H9 (cell line): ENCODE data around the gene DTNBP1. TPM values are rescaled to one million over a fixed set of nuclear protein-coding genes. Genes with fewer than 3 reads are reported as not detected.

Experiments used
- DNase-seq: peaks from one replicate; pipeline ENCODE4 v3.0.0-alpha.2; 2017
- H2AFZ ChIP-seq: one replicate; pipeline ENCODE4 v1.6.1; 2013; ENCODE audit warnings: mild to moderate bottlenecking, low read length, control low read depth, moderate library complexity
- H2AK5ac ChIP-seq: 2 replicates; pipeline ENCODE4 v1.6.1; 2013; ENCODE audit warnings: low read length, control low read depth, mixed read lengths; ENCODE audit not compliant: insufficient read length
- H2BK120ac ChIP-seq: one replicate; pipeline ENCODE4 v1.6.1; 2013; ENCODE audit warnings: low read depth, mild to moderate bottlenecking, low read length, control low read depth, inconsistent platforms; ENCODE audit not compliant: poor library complexity, severe bottlenecking
- H2BK12ac ChIP-seq: 2 replicates; pipeline ENCODE4 v1.6.1; 2013; ENCODE audit warnings: low read length, control low read depth, mixed read lengths, low read depth; ENCODE audit not compliant: insufficient read length
- H2BK15ac ChIP-seq: 2 replicates; pipeline ENCODE4 v1.6.1; 2013; ENCODE audit warnings: low read depth, low read length, control low read depth
- H2BK20ac ChIP-seq: one replicate; pipeline ENCODE4 v1.6.1; 2013; ENCODE audit warnings: low read depth, mild to moderate bottlenecking, low read length, control low read depth, inconsistent platforms; ENCODE audit not compliant: poor library complexity, severe bottlenecking
- H2BK5ac ChIP-seq: 2 replicates; pipeline ENCODE4 v1.6.1; 2013; ENCODE audit warnings: low read length, control low read depth, mixed read lengths; ENCODE audit not compliant: insufficient read length
- H3K14ac ChIP-seq: 2 replicates; pipeline ENCODE4 v1.6.1; 2013; ENCODE audit warnings: low read length, control low read depth; ENCODE audit not compliant: insufficient read depth
- H3K18ac ChIP-seq: 2 replicates; pipeline ENCODE4 v1.6.1; 2013; ENCODE audit warnings: low read depth, mild to moderate bottlenecking, mixed read lengths, low read length, control low read depth; ENCODE audit not compliant: insufficient read length
- H3K23ac ChIP-seq: 2 replicates; pipeline ENCODE4 v1.6.1; 2013; ENCODE audit warnings: low read length, control low read depth, mixed read lengths, low read depth; ENCODE audit not compliant: insufficient read length
- H3K23me2 ChIP-seq: 2 replicates; pipeline ENCODE4 v1.6.1; 2013; ENCODE audit warnings: low read depth, mild to moderate bottlenecking, mixed read lengths, low read length, control low read depth; ENCODE audit not compliant: insufficient read length, poor library complexity, severe bottlenecking
- H3K27ac ChIP-seq: 2 replicates; pipeline ENCODE4 v1.5.1; 2013; ENCODE audit warnings: low read length, control low read depth, mixed read lengths, low read depth; ENCODE audit not compliant: insufficient read length
- H3K27me3 ChIP-seq: 2 replicates; pipeline ENCODE4 v1.6.1; 2013; ENCODE audit warnings: low read length, control low read depth, inconsistent platforms; ENCODE audit not compliant: insufficient read depth
- H3K4ac ChIP-seq: 2 replicates; pipeline ENCODE4 v1.6.1; 2013; ENCODE audit warnings: low read depth, mild to moderate bottlenecking, control low read depth, inconsistent platforms, low read length, moderate library complexity
- H3K4me1 ChIP-seq: 2 replicates; pipeline ENCODE4 v1.6.1; 2013; ENCODE audit warnings: low read length, control low read depth, inconsistent platforms; ENCODE audit not compliant: insufficient read depth
- H3K4me2 ChIP-seq: 2 replicates; pipeline ENCODE4 v1.6.1; 2013; ENCODE audit warnings: low read length, control low read depth, mixed read lengths; ENCODE audit not compliant: insufficient read length, insufficient read depth
- H3K56ac ChIP-seq: 2 replicates; pipeline ENCODE4 v1.6.1; 2013; ENCODE audit warnings: low read depth, mild to moderate bottlenecking, mixed read lengths, low read length, control low read depth; ENCODE audit not compliant: insufficient read length
- H3K79me1 ChIP-seq: 2 replicates; pipeline ENCODE4 v1.6.1; 2013; ENCODE audit warnings: low read depth, mild to moderate bottlenecking, moderate library complexity, low read length, control low read depth, inconsistent platforms; ENCODE audit not compliant: insufficient read depth, poor library complexity, severe bottlenecking
- H3K79me2 ChIP-seq: 2 replicates; pipeline ENCODE4 v1.6.1; 2013; ENCODE audit warnings: low read length, control low read depth, inconsistent platforms; ENCODE audit not compliant: insufficient read depth
- H3K9ac ChIP-seq: 2 replicates; pipeline ENCODE4 v1.6.1; 2013; ENCODE audit warnings: low read length, control low read depth, mixed read lengths; ENCODE audit not compliant: insufficient read length; ENCODE audit errors: extremely low read depth
- H3K9me3 ChIP-seq: one replicate; pipeline ENCODE4 v1.6.1; 2013; ENCODE audit warnings: low read depth, low read length, inconsistent platforms; ENCODE audit not compliant: control insufficient read depth
- H3T11ph ChIP-seq: one replicate; pipeline ENCODE4 v1.6.1; 2013; ENCODE audit warnings: mild to moderate bottlenecking, low read length, control low read depth, inconsistent platforms
- H4K20me1 ChIP-seq: one replicate; pipeline ENCODE4 v1.6.1; 2013; ENCODE audit not compliant: control insufficient read depth, insufficient read length, insufficient read depth
- H4K5ac ChIP-seq: 2 replicates; pipeline ENCODE4 v1.6.1; 2013; ENCODE audit warnings: low read depth, mild to moderate bottlenecking, mixed read lengths, low read length, control low read depth; ENCODE audit not compliant: insufficient read length
- H4K8ac ChIP-seq: replicated peaks from 2 replicates; pipeline ENCODE4 v1.6.1; 2013; ENCODE audit warnings: low read length, control low read depth, mixed read lengths, low read depth; ENCODE audit not compliant: insufficient read length
- H4K91ac ChIP-seq: 2 replicates; pipeline ENCODE4 v1.6.1; 2013; ENCODE audit warnings: low read depth, mild to moderate bottlenecking, moderate library complexity, mixed read lengths, low read length, control low read depth; ENCODE audit not compliant: insufficient read length
- H3K27ac Mint-ChIP-seq, 3 experiments: 2 replicates in 2 of 3; 3 replicates in 1 of 3; pipeline ENCODE4 v1.8.0; 2020 to 2021; ENCODE audit warnings: mixed read lengths in 3 of 3, mild to moderate bottlenecking in 1 of 3, moderate library complexity in 1 of 3
- H3K27me3 Mint-ChIP-seq: 2 replicates; pipeline ENCODE4 v1.8.0; 2021; ENCODE audit warnings: low read depth, mild to moderate bottlenecking, moderate library complexity, mixed read lengths
- H3K36me3 Mint-ChIP-seq, 3 experiments: 2 replicates in 2 of 3; 3 replicates in 1 of 3; pipeline ENCODE4 v1.8.0; 2020 to 2021; ENCODE audit warnings: low read depth in 3 of 3, mixed read lengths in 3 of 3; ENCODE audit not compliant: insufficient read depth in 1 of 3
- H3K4me1 Mint-ChIP-seq, 2 experiments: 2 replicates each; pipeline ENCODE4 v1.8.0; 2020; ENCODE audit warnings: mixed read lengths in 2 of 2
- H3K4me3 Mint-ChIP-seq, 2 experiments: 2 replicates in 1 of 2; 3 replicates in 1 of 2; pipeline ENCODE4 v1.8.0; 2020 to 2021; ENCODE audit warnings: mild to moderate bottlenecking in 2 of 2, mixed read lengths in 2 of 2, moderate library complexity in 1 of 2
- H3K9me3 Mint-ChIP-seq, 2 experiments: 2 replicates in 1 of 2; 3 replicates in 1 of 2; pipeline ENCODE4 v1.8.0; 2020; ENCODE audit warnings: mild to moderate bottlenecking in 2 of 2, mixed read lengths in 2 of 2, moderate library complexity in 1 of 2
- WGBS: extraction: QIAGEN DNeasy Blood & Tissue Kit; methylation state at CpG from one replicate; pipeline ENCODE4 v1.1.7; 2013; ENCODE audit warnings: missing lambda C conversion rate, low lambda C conversion rate, mixed read lengths; ENCODE audit not compliant: insufficient read length; ENCODE audit errors: extremely low coverage; 5-methylcytosine and 5-hydroxymethylcytosine counted together
- total RNA-seq: library from RNA; stranded (reverse); gene quantifications from 2 replicates; pipeline ENCODE4 v1.2.1, GENCODE V29; 2021
- TF ChIP-seq, protein P1 (sequence below): fragments of 200-600 bp; sonication (generic); conservative IDR thresholded peaks from 3 replicates; pipeline ENCODE4 v1.8.0; 2021; ENCODE audit warnings: antibody characterized with exemption, mild to moderate bottlenecking

DTNBP1 gene
- total RNA-seq, 1 experiment from 2014 or later, result 12.9 TPM

- no peak overlapping the region for H3K18ac ChIP-seq
- no peaks in the 10 kb centered on the region for H4K20me1 ChIP-seq
- Mint-ChIP-seq H3K4me3 (no peak overlapping the region), H3K36me3 (peaks cover 7 to 45% (median 13%) of the 10 kb centered on the region in 3 experiments; a peak in 5 of 7 replicates), H3K27me3 (no peaks in the 10 kb centered on the region), H3K9me3 (peaks cover 11 to 23% of the 10 kb centered on the region in 2 experiments), H3K27ac (no peak overlapping the region), H3K4me1 (no peaks in the 10 kb centered on the region)
- no peak overlapping the region for H2BK5ac ChIP-seq
- H3K79me2 ChIP-seq, result no peaks in the 10 kb centered on the region
- no peak overlapping the region for H3T11ph ChIP-seq
- no peak overlapping the region for H3K56ac ChIP-seq
- no peak overlapping the region for H2BK20ac ChIP-seq
- no peak overlapping the region for H3K4me2 ChIP-seq
- no peak overlapping the region for H3K14ac ChIP-seq
- no peak for DNase-seq
- H2AFZ ChIP-seq, result no peak overlapping the region
- H4K91ac ChIP-seq, result no peak overlapping the region
- no peak overlapping the region for H2BK12ac ChIP-seq
- TF ChIP-seq, protein P1, sequence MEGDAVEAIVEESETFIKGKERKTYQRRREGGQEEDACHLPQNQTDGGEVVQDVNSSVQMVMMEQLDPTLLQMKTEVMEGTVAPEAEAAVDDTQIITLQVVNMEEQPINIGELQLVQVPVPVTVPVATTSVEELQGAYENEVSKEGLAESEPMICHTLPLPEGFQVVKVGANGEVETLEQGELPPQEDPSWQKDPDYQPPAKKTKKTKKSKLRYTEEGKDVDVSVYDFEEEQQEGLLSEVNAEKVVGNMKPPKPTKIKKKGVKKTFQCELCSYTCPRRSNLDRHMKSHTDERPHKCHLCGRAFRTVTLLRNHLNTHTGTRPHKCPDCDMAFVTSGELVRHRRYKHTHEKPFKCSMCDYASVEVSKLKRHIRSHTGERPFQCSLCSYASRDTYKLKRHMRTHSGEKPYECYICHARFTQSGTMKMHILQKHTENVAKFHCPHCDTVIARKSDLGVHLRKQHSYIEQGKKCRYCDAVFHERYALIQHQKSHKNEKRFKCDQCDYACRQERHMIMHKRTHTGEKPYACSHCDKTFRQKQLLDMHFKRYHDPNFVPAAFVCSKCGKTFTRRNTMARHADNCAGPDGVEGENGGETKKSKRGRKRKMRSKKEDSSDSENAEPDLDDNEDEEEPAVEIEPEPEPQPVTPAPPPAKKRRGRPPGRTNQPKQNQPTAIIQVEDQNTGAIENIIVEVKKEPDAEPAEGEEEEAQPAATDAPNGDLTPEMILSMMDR, result no peak
- no peak overlapping the region for H3K9ac ChIP-seq
- H2BK120ac ChIP-seq, result no peak overlapping the region
- no peak overlapping the region for H2AK5ac ChIP-seq
- WGBS, result no CpG with 5 or more reads among the region's 1 CpG
- no peak overlapping the region for H3K27ac ChIP-seq
- no peaks in the 10 kb centered on the region for H3K79me1 ChIP-seq
- no peak overlapping the region for H4K5ac ChIP-seq
- H2BK15ac ChIP-seq, result no peak overlapping the region
- H3K9me3 ChIP-seq, result no peaks in the 10 kb centered on the region
- no peak overlapping the region for H3K4ac ChIP-seq
- H3K27me3 ChIP-seq, result no peaks in the 10 kb centered on the region
- no peaks in the 10 kb centered on the region for H3K4me1 ChIP-seq
- no peaks in the 10 kb centered on the region for H3K23me2 ChIP-seq
- H3K23ac ChIP-seq, result no peak overlapping the region
- no peak overlapping the region for H4K8ac ChIP-seq
These were observed 17.9 kb downstream of the DTNBP1 start for GRCh38 chr6:15644904-15645303.
